Stimulated activated CD4-positive, alpha-beta T cell treated with anti-CD3 and anti-CD28 coated beads, TNF-alpha, amount 100 ng/mL, for 48 hours (primary cell): Measurements from ENCODE around the gene CHRM3.
"Not testable (repeated sequence)": the region's sequence is repeated elsewhere in the genome, so short reads cannot be mapped to it uniquely, and the experiment has no call there.

Experiments used
- DNase-seq, 3 donors: peaks; one replicate each; pipeline ENCODE4 v3.0.0-alpha.2; 2020; ENCODE audit warnings: low read depth in 3 of 3

CHRM3 gene

DNA sequence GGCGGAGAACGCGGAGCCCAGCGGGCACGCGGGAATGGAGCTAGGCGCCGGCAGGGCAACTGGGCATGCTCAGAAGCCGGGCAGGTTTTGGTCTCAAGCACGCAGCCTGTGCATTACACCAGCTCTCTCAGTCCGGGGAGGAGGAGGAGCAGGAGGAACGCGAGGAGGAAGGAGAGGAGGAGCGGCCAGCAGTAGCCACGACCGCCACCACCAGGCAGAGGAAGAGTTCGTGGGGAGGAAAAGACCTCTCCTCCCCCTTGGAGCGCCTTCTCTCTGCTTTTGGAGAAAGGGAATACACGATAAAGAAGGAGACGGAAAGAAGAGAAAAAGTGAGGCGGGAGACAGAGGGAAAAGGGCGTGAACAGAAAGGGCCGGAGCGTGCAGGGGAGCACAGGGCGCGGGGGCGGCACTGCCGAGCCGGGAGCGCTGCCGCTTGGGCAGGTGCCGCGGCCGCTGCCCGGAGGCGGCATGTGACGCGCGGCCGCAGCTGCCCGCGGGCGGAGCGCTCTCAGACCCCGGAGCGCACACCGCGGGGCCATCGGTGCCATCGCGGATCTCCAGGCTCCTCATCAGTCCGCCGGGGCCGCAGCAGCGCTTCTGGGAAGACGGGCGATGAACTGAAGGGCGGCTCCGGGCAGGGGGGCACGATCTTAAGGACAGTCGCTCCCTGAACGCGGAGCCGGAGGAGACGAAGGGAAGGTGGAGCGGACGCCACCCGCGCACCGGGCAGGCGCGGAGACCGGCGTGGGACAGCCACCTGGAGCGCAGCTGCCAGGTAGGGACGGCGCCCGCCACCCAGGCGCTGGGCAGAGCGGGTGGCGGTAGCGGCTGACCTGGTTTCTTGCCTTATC is at the start of gene CHRM3:
Gene CHRM3, plus strand, starts transcription at position 116 of the 851 bp plus-strand sequence. CDS start 520,884 bp downstream, outside the sequence.
- peak in 1 of 3 donors; percentile 14 for DNase-seq

DNA sequence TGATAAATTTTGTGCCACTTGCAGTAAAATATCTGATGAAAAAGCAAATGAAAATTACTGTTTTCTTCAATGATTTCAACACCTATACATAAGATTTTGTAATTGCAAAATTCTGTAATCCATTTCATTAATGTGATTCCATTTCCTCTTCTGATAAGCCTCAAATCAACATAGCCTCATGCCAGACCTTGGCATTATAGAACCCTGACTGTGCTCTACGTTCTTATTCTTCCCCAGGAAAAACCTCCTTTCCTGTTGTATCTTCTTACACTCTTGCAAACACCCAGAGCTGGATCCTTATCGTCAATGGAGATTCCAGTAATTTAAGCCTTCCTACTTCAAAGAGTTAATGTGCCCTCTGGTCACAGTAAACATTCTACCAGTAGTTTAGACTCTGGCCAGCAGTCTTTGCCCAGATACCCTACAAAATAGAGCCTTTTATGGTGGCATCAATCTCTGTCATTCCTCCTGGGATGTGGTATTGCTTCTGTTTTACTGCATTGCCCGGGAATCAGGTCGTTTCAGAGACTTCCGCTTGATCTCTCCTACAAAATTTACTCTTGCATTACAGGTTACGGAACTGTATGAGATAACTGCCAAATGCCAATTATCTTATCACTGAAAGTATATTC is 48.5 kb upstream of the CHRM3 start:
- DNase-seq: no peak

DNA sequence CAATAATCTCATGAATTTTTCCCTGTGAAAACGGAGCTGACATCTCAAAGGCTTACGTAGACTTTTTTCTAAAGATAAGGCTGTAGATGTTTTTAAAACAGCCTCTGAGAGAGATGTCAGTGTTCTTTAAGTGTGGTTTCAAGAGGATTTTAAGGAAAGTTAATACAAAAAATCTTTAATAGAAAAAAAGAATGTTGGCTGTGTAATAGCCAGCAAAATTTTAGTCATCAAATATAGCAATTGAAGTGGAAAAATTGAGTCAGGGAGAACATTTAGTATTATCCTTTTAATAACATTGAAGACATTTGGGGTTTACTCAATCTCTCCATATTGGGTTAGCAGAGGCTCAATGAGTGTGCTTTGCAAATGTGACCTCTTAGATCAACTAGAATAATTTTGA is 38.6 kb upstream of the CHRM3 start:
- no peak for DNase-seq

DNA sequence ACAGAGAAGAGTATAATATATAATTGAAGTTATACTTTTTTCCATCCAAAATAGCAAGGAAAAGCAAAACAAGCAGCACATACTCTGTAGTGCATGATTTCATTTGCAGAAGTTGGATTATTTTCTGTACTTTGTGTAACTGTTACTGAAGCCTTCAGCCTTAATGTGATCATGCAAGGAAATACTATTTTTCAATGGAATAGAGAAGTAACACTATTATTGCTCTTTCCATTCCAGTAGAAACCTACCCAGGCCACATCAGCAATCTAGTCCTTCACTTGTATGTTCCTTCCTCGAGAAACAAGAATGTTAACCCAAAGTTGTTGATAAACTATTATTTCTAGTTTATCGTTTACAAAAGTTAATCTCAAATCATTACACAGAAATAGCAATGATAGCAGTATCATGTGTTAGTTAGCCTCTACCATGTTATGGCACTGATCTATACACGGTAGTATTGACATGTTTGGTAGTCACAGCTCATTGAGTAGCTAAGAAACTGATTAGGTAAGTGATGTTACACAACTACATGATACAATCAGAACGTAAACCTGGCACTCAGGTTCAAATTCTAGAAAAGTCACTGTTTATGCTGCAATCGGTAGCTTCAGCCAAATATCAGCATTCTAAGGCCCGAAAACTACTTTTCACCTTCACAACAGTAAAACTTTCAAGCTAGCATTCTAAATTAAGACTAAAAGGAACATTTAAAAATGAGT is 37.6 kb upstream of the CHRM3 start:
- DNase-seq: no peak

DNA sequence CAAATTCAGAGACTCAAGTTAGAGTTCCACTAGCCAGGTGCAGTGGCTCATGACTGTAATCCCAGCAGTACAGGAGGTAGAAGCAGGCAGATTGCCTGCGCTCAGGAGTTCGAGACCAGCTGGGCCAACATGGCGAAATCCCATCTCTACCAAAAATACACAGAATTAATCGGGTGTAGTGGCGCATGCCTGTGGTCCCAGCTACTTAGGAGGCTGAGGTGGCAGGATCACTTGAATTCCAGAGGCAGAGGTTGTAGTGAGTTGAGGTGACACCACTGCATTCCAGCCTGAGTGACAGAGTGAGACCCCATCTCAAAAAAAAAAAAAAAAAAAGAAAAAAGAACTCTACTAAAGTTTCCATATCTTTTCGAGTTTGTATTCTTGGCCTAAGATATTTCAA is 36.7 kb upstream of the CHRM3 start:
- DNase-seq: no peak

DNA sequence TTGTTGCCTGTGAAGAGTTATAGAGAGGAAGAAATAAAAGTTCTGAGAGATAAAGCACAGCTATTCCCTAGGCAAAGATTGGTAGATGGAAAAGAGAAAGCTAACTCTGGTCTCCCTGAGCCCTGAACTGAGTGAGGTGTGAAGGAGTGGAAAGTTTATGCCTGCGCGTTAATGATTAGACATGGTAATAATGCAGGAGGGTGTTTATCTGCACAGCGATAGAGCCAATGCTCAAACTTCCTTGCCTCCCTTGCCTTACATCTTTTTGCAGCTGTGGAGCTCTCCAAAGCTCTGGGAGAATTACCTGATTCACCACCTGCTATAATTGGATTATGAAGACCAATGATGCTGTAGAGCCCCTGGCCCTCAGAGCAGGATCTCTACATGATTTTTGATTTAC is 32.8 kb upstream of the CHRM3 start:
- DNase-seq: no peak

DNA sequence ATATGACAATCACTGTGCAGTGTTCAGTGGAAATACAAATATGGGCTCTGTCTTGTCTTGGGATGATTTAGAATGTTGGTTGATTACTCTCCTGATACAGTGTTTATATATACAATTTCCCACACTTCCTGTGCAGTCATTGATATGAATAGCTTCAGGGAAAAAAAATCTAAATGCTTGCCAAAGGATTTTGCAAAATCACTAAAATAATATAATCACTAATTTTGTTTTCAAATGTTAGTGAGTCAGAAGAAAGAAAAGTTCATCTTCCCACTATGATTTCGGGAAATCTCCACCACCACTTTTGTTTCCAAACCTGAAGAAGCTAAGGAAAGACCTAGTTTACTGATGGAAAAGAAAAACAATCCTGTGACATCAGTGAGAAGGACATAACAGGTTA is 32.1 kb upstream of the CHRM3 start:
- DNase-seq: no peak

DNA sequence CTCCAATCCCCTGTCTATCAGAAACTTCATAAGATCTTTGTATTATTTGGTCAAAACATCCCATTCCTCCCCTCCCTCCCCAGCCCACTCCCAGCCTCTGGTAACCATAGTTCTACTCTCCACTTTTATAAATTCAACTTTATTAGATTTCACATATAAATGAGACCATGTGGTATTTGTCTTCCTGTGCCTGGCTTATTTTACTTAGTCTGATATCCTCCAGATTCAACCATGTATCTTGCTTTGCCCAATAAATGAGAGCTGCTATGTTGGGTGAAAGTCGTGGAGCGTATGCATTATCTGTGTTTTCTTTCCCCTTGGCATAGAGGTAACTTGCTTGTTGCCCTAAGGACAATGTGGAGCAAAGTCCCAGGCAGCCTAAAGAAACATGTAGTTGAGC is 28.5 kb upstream of the CHRM3 start:
- DNase-seq: no peak

DNA sequence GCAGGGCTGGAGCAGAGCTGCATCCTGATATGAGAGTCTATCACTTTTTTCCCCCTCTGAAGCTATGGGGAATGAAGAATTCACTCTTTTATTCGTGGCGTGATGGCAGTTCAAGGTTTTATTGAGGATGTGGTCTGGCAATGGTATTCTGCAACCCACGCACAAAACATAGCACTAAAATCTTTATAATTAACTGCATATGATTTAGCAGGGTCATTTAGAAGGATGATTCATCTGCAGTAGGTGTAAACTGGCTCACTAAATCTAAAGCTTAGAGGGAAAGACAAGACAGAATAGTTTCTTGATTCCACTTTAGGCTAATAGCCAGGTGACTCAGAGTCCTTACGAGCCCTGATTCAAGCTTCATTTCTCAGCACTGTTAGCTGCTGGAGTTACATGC is 25.0 kb upstream of the CHRM3 start:
- DNase-seq: no peak

DNA sequence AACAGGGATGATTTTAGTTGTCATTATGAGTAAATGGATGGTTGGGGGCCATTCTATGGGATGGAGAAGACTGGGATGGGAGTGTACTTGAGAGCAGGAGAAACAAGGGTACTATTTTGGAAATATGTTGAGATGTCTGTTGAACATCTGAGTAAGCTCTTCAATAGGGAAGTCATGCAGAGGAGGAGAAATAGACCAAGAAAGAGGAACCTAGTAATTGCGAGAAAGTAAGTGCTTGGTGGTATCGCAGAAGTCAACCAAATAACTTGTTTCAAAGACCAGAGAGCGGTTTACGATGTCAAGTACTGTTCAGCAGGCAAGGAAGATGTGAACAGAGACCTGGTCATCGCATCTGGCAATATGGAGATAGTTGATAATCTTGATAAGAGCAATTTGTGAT is 22.4 kb upstream of the CHRM3 start:
- DNase-seq: no peak

DNA sequence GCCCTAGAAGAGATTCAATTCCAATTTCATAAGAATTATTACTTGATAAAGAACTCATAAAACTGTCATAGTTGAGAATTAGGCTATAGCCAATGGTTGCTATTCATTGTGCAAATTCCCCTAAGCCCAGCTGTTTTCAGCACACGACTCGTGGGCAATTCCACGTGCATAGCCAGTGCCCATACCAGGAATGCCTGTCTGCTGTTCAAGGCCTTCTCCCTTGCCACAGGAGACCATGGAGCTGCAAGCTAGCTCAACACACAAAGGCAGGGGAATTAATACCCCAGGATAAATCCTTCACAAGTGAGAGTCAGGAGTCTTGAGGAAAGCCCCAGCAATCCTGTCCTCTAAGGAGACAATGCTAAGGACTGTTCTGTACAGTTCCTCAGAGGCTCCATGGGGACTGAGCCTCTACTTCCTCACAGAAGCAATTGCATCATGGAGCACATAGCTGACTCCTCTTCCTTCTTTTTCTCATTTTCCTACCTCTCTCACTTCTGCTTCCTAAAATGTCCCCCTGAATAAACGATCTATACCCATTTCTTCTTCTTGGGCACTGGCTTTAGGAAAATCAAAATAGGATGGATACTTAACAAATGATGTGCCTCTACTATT is 19.1 kb upstream of the CHRM3 start:
- no peak for DNase-seq

DNA sequence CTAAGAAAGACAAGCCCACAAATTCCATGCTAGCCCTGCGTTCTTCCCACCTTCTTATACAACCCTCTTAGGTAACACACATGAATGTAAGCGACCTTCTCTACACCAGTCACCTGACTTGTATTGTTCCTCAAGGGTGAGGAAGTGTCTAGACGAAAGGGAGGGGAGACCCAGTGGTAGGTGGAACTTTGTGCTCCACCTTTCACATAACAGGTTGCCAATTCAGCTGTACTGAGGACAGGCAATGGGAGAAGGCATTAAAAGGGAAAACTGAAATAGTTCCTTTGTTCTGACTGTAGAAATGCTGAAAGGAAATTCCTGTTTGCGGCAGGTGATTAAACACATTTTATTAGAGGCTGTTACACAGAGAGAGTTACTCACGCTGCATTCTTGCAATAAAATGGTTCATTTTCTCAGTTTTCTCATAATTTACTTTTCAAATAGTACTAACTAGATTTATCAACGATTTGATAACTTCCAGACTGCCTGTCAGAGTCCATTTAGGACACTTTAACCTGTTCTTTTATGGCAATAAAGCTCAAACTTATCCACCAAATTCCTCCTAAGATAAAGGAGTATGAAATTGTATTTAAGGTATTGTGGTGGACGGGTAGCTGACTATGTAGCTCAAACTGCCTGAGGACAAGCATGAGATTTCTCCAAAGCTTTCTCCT is 17.8 kb upstream of the CHRM3 start:
- no peak for DNase-seq

DNA sequence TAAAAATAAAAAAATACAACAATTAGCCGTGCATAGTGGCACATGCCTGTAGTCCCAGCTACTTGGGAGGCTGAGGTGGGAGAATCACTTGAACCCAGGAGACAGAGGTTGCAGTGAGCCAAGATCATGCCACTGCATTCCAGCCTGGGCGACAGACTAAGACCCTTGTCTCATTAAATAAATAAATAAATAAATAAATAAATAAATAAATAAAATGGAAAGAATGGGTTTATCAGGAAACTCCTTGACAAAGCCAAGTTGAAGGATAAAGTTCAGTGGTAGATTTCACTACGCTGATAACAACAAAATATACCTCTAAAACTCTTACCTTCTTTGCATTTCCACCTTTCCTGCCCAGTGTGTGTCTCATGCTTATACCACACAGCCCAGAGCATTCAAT is 15.5 kb upstream of the CHRM3 start:
- not testable (repeated sequence) for DNase-seq

DNA sequence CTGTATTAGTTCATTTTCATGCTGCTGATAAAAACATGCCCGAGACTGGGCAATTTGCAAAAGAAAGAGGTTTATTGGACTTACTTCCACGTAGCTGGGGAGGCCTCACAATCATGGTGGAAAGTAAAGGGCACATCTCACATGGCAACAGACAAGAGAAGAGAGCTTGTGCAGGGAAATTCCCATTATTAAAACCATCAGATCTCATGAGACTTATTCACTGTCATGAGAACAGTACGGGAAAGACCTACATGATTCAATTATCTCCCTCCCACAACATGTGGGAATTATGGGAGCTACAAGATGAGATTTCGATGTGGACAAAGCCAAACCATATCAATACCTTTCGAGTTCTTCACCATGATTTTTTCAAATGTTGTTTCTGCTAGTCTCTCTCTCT is 3.7 kb upstream of the CHRM3 start:
- DNase-seq: no peak

DNA sequence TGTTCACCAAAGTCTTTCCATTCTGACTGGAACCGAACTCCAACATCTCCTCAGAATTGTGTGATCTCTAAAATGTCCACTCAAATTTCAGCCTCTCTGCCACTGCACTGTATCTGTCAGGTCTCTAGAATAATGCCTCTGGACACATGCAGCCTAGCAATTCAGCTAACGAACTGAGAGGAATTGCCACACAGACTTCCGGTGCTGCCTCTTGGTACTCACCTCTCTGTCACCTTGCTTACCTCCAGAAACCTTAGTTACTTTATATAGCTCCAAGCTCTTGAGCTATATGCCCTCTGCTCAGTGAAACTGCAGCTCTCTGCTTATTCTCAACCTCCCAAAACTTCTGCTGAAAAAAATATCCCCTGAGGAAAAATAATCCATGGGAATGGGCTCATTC is 2.7 kb upstream of the CHRM3 start:
- no peak for DNase-seq

DNA sequence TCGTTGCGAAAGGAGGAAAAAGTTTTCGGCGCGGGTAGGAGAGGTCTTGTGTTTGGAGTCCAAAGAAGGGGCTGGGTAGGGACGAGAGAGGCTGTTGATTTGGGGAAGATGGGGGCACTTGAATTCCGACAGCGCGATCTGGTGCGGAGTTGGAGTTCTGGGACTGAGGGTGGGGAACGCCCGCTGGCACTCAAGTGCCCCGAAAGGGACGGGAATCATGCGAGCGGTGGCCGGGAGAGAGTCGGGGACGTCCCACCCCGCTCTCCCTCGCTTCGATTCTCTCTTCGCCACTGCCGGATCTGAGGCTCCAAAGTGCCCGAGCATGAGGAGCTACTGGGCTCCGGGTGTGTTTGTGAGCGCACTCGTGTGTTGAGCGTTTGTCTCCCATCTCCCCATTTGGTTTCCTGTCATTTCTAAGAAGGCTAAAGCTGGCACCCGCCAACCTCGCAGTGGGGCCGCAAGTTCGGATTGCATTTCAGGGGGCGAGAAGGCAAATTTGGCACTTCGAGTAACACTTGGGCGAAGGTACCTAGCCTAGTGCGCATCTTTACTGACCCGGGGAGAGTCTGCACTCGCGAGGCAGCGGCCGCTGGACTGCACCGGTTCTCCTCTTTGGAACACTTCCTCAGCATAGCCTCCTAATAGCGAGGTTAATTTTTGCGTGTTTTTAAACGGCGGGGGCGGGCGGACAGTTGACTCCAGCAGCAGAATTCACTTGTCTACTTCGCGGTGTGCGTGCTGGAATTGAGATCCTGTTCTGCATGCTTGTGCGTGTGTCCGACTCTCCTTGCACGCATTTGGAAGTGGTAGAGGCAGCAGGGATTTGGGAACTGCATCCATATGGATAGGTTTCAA is 1.2 kb downstream of the CHRM3 start:
- no peak for DNase-seq

DNA sequence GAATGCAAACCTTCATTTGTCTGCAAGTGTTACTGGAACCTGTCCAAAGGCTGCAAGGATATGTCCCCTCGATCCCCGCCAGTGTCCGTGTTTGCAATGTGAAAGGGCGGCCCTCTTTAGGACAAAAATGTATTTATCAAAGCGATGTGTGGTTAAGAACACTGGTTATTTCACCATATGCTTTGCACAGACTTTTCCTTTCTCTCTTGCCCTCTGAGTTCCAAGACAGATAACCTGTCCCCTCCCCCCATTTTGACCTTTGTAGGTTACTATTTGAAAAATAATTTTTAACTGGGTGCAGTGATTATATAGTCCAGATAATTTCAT is 1.8 kb downstream of the CHRM3 start:
- no peak for DNase-seq

DNA sequence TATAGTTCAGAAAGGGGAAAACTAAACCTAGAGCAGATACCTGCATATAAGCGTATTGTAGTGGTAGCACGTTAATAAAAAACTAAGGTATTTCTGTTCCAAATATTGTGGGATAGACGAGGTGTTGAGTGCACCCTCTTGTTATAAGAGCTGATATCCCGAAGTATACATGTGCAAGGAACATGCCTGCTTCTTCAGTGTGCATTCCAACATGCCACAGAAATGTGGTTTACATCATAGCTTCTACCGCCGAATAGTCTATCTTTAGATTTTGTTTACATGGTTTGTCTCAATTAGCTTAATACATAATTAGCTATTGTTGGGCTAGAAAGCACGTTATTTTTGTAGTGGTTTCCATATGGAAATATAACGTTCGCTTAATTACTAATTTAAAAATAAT is 2.2 kb downstream of the CHRM3 start:
- DNase-seq: no peak

DNA sequence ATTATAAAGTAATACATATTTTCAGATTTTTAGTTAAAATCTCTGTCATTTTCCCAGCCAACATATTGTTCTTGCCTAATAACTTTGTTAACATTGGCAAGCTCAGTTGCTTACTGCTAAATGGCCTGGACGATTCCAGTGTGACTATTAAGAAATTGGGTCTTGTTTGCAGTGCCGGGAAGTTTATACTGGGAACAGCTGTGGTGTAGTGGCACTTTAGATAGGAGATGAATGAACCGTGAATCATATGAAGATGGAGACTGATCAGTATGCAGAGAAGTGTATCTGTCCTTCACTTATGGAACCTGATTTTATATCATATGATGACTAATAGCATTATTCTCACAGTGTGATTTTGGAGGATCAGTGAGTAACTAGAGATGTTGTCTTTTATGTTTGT is 3.3 kb downstream of the CHRM3 start:
- DNase-seq: no peak

DNA sequence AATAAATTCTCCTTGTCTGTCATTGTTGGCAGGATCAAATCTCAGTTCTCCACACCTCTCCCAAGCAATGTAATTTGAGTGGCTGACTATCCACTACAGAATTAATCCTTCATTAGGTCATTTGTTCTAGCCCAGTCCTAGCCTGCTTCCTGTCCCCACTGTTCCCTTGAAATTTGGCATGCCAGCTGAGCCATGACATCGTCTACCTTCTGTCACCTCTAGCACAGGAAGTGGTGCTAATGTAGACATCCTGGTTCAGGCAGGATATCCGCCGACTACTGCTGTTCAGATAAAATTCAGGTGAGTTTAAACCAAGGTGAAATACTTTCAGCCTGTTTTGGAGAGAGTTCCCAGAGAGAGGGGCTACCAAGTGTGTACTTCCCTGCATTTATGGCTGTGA is 5.9 kb downstream of the CHRM3 start:
- DNase-seq: no peak

DNA sequence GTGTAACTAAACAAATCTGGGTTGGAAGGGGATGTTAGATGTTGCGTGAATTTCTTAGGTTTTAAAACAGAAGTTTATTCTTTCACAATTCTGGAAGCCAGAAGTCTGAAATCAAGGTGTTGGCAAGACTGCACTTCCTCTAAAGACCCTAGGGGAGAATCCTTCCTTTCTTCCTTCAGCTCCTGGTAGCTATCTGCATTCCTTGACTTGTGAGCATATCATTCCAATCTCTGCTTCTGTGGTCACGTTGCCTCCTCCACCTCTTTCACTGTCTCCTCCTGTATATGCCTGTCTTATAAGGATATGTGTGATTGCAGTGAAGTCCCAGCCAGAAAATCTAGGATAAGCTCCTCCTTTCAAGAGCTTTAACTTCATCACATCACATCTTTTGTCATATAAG is 7.7 kb downstream of the CHRM3 start:
- DNase-seq: no peak
